GM18861 (cell line): ENCODE data around the gene CRYZL1.

Experiments used
- ATAC-seq: cut with Tn5 transposase; IDR thresholded peaks from one replicate; pipeline ENCODE4 v1.9.1; 2021; ENCODE audit not compliant: unreplicated experiment

The CRYZL1 gene

DNA sequence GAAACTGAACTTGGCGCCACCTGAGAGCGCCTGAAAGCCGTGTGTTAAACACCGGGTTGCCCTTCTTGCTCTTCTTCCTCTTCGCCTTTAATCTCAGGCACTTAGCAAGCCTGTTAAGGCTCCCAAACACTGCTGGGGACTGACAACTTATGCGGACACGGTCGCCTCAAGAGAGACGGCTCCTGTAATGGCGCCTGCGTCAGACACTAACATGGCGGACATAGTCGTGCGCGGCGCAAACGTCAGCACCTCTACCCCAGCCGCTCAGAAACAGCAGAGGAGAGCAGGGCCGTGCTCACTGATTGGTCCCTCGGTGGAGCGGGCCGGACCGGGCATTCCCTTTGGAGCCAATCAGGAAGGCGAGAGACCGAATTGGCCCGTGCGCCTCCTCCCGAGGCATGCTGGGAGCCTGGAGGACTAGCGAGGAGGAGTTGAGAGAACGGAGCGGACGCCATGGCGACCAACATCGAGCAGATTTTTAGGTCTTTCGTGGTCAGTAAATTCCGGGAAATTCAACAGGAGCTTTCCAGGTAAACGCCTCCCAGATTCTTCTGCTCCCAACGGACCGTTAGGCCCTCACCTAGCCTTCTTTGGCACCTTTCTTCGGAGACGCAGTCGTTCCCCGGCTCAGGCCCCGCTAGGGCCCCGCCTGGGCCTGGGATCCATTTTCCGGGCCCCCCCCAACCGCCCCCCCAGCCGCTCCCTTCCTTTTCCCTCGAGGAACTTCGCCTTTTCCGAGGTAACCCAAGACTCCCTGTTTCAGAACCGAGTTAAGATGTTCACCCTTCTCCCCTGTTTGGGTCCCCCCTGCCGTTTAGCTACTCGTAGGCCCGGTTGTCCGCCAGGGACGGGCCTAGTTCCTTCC lies 98.7 kb downstream of the CRYZL1 start, which contains the start of gene SON:
Gene SON, plus strand, starts transcription at position 399 of the 865 bp plus-strand sequence. Its CDS starts 55 bp downstream, at position 454.
- ATAC-seq: peak; percentile 84

DNA sequence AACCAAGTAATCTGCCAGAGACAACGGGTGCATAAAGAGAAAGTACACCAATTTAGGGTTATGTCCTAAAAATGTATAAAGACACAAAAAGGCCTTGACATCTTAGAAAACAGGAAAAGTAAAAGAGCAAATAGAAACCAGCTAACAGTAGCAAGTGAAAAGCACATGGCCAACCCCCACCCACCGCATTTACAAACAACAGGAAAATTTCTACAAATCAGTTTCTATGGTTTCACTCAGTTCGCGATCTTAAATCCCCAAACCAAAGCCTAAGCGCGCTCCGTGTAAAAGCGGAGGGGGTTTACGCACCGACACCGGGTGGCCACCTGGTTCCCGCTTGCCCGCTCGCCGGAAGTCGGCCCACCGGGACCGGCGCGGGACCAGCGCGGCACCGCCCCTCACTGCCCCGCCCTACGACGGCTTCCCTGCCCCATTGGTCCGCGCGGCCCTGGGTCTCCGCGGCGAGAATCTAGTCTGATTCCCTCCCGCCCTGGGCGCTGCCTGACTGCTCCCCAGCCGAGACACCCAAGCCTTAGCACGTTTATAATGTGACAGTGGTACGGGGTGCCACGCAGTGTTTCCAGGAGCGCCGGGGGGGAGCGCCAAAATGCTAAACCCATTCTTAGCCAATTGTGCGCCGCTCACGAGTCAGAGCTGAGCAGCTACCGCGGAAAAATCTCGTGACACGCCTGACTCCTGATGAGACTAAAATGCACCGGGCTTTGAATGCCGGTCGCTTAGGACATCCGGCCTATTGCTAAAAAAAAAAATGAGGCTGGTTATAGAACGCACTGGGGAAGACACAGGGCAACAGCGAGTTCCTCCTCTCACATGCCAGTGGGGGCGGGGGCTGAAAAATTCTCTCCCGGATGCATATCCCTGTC lies 99.5 kb downstream of the CRYZL1 start, which contains the start of gene GART:
Gene GART, minus strand, starts transcription at position 362 of the 884 bp plus-strand sequence. CDS start 2,802 bp downstream, outside the sequence.
- ATAC-seq: peak; percentile 44

- ATAC-seq: no peak
Observed at GRCh38 chr21:33541105-33541711, 100.3 kb downstream of the CRYZL1 start.

GRCh38 chr21:33540711-33541104 lies 100.8 kb downstream of the CRYZL1 start:
- ATAC-seq: no peak

DNA sequence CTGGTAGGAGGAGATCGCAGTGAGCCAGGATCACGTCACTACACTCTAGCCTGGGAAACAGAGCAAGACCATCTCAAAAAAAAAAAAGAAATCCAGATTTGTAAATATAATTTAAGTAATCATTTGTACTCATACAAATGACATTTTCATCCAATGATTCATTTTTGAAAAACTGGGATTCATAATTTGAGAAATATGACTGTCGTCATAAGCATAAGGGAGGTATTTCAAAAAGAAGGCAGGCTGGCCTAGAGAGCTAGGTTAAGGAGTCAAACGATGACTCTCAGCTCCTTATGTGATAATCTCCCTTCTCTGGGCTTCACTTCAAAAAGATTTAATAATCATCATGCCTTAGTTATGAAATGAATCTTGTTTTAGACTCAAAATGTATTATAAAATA lies 101.9 kb downstream of the CRYZL1 start:
- ATAC-seq: no peak
